ENCODE results near the gene GOLGA6B.
"Not testable (repeated sequence)": the region's sequence is repeated elsewhere in the genome, so short reads cannot be mapped to it uniquely, and the experiment has no call there.

Gene GOLGA6B

DNA sequence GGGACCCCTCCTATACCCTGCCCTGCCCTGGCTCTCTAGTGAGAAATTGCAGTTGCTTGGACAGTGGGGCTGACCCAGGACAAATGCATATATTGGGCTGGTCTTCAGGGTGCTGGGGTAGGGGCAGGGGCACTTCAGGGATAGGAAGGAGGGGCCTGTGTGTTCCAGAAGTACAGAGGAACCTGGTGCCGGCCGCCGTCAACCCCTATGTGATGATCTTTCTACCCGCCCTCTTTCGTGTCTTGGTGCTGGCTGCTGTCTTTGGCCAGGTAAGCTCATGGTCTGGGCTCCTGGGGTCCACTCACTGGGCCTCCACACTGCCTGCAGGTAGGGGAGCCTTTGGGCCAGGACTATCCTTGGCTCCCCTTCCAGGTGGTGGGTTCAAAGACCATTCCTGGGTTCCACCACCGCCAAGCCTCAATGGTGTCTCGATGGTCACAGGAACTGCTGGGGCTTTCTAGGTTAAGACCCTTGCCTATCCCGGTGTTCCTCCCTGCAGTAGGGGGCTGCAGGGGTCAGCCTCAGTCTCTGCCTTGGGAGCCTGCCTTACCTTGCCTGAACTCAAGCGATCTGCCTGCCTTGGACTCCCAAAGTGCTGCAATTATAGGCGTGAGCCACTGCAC, 5.8 kb upstream of the GOLGA6B start:
- POLR2A ChIA-PET; H3K4me3 ChIP-seq (ENCODE audit: low read depth, low read length); CTCF ChIA-PET; H3K4me1 ChIP-seq (ENCODE audit: control insufficient read depth, insufficient read depth, low read length); H3K27ac ChIP-seq (ENCODE audit: extremely low read depth, low read depth, low read length); H3K9me3 ChIP-seq (ENCODE audit: control insufficient read depth, insufficient read depth, low read depth, low read length); H3K36me3 ChIP-seq (ENCODE audit: control insufficient read depth in 2 of 2, insufficient read depth in 1 of 2, low read length in 2 of 2): not testable (repeated sequence)

DNA sequence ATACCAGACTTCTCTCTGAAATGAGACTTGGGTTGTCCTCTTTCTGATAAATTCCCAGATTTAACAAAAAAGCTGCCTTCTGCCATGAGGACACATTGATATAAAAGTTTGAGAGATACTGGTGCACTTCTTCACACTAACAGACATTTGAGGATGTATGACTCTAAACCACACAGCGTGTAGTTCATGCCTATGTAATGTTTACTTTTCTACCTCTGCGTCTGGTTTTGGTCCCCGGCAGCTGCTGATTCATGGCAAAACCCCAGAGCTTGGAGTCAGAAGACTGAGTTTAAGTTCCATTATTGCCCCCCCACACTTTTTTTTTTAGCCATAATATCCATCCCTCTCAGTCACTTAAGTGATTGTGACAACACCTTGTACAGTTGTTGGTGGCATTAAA, 1.5 kb downstream of the GOLGA6B start:
- H3K4me3 ChIP-seq (ENCODE audit: low read depth, low read length); H3K9me3 ChIP-seq (ENCODE audit: control insufficient read depth, insufficient read depth, low read depth, low read length); H3K27ac ChIP-seq (ENCODE audit: extremely low read depth, low read depth, low read length); CTCF ChIA-PET; H3K36me3 ChIP-seq (ENCODE audit: control insufficient read depth in 2 of 2, insufficient read depth in 1 of 2, low read length in 2 of 2); POLR2A ChIA-PET; H3K4me1 ChIP-seq (ENCODE audit: control insufficient read depth, insufficient read depth, low read length): not testable (repeated sequence)

DNA sequence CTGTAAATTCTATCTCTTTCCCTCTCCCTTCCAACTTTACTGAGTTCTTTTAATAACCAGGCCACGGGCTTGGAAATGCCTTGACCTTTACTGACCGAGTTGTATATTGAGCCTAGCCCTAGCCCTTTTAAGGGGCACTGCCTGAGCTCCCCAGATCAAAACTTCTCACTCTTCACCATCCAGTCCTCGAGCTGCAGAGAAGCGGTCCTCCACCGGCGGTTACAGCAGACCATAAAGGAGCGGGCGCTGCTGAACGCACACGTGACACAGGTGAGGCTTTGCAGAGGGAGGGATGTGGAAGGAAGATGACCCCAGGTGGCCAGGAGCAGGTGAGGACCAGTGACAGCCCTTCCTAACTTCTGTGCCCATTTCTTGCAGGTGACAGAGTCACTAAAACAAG, 6.6 kb downstream of the GOLGA6B start:
- H3K27ac ChIP-seq (ENCODE audit: extremely low read depth, low read depth, low read length); H3K4me1 ChIP-seq (ENCODE audit: control insufficient read depth, insufficient read depth, low read length); H3K36me3 ChIP-seq (ENCODE audit: control insufficient read depth in 2 of 2, insufficient read depth in 1 of 2, low read length in 2 of 2); H3K9me3 ChIP-seq (ENCODE audit: control insufficient read depth, insufficient read depth, low read depth, low read length); POLR2A ChIA-PET; H3K4me3 ChIP-seq (ENCODE audit: low read depth, low read length); CTCF ChIA-PET: not testable (repeated sequence)

DNA sequence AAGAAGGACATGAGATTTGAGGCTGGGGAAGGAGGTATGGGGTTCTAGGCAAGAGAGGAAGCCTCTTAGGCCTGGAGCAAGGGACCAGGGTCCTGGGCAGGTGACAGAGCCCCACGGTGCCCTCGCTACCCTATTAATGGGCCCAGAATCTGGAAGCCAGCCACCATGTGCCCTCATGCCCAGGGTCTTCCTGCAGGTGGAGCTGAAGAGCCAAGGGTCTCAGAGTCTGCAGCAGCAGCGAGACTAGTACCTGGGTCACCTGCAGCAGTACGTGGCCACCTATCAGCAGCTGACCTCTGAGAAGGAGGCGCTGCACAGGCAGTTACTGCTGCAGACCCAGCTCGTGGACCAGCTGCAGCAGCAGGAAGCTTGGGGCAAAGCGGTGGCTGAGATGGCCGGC, 9.4 kb downstream of the GOLGA6B start:
- H3K4me1 ChIP-seq (ENCODE audit: control insufficient read depth, insufficient read depth, low read length); POLR2A ChIA-PET; H3K27ac ChIP-seq (ENCODE audit: extremely low read depth, low read depth, low read length); CTCF ChIA-PET; H3K4me3 ChIP-seq (ENCODE audit: low read depth, low read length); H3K36me3 ChIP-seq (ENCODE audit: control insufficient read depth in 2 of 2, insufficient read depth in 1 of 2, low read length in 2 of 2); H3K9me3 ChIP-seq (ENCODE audit: control insufficient read depth, insufficient read depth, low read depth, low read length): not testable (repeated sequence)

DNA sequence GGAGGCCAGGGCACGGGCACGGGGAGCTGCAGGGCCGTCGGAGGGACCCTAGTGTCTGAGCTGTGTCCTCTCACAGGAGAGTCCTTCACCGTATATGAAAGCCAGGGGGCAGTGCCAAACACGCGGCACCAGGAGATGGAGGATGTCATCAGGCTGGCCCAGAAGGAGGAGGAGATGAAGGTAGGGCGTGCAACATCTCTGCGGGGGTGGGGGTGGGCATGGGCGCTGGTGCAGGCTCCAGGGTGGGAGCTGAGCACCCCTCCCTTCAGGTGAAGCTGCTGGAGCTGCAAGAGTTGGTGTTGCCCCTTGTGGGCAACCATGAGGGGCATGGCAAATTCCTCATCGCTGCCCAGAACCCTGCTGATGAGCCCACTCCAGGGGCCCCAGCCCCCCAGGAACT, 11.2 kb downstream of the GOLGA6B start:
- POLR2A ChIA-PET; CTCF ChIA-PET; H3K9me3 ChIP-seq (ENCODE audit: control insufficient read depth, insufficient read depth, low read depth, low read length); H3K36me3 ChIP-seq (ENCODE audit: control insufficient read depth in 2 of 2, insufficient read depth in 1 of 2, low read length in 2 of 2); H3K4me1 ChIP-seq (ENCODE audit: control insufficient read depth, insufficient read depth, low read length); H3K27ac ChIP-seq (ENCODE audit: extremely low read depth, low read depth, low read length); H3K4me3 ChIP-seq (ENCODE audit: low read depth, low read length): not testable (repeated sequence)

DNA sequence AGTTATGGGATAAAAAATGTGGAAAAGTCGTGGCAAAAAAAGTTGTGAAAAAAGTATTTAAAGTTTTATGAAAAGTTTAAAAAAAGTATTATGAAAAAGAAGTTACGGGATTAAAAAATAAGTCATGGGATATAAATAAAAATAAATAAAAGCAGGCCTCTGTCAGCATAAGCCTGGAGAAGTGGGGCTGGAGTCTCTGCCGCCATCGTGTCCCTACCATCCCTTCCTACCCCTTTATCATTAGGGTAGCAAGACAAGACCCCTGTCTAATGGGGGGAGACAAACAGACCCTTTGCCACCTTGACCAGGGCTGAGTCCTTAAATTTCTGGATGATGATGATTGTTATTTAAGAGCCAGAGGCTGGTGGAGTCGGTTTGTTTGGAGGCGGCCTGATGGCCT, 15.3 kb downstream of the GOLGA6B start:
- H3K36me3 ChIP-seq (ENCODE audit: control insufficient read depth in 2 of 2, insufficient read depth in 1 of 2, low read length in 2 of 2); H3K27ac ChIP-seq (ENCODE audit: extremely low read depth, low read depth, low read length); H3K4me1 ChIP-seq (ENCODE audit: control insufficient read depth, insufficient read depth, low read length); H3K9me3 ChIP-seq (ENCODE audit: control insufficient read depth, insufficient read depth, low read depth, low read length); H3K4me3 ChIP-seq (ENCODE audit: low read depth, low read length); CTCF ChIA-PET; POLR2A ChIA-PET: not testable (repeated sequence)

DNA sequence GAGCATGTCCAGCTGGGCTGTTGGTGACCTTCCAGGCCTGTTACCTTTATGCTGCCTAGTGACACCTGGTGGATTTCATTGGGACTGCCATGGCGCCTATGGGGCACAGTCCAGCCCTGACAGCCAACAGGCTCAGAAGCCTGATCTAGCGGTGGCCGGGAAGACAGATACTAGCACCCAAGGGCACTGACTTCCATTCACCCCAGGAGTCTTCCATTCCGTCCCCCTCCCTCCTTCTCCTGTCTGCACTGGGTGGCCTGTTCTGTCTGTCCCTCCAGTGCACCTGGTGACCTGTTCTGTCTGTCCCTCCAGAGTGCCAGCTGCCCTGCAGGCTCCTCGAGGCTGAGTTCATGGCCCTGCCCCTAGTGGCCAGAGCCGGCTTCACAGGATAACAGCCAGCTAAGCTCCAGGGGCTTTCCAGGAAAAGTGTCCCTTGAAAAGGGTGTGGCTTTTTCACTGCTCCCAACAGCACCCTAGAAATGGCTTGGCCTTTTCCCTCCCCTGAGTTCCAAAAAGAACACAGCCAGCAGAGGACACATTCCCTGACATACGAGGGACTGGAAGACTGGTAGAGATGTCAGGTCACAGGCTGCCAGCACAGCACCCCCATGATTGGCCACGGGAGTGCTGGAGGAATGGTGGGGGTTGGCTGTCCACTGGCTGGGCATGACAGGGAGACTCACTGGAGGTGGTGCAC, 16.3 kb downstream of the GOLGA6B start:
- POLR2A ChIA-PET = interaction anchor here (0.7 to 1.0 kb wide), 2 partner anchors 10 to 14 kb away, joined by 3 read pairs; no protein-coding TSS in a partner anchor
- H3K4me1 ChIP-seq (ENCODE audit: control insufficient read depth, insufficient read depth, low read length); H3K9me3 ChIP-seq (ENCODE audit: control insufficient read depth, insufficient read depth, low read depth, low read length); H3K27ac ChIP-seq (ENCODE audit: extremely low read depth, low read depth, low read length); H3K36me3 ChIP-seq (ENCODE audit: control insufficient read depth in 2 of 2, insufficient read depth in 1 of 2, low read length in 2 of 2): not testable (repeated sequence)
- H3K4me3 ChIP-seq (ENCODE audit: low read depth, low read length) = peak overlapping the region; percentile 41
- CTCF ChIA-PET = interaction anchor here (0.5 to 4.8 kb wide), 30 partner anchors 11 to 1489 kb away, joined by 3 to 41 read pairs (median 4); partner anchors contain the start of genes BBS4 and HIGD2B
- TF ChIP-seq ZNF394 (tag by site-specific recombination; IDR thresholded peaks at IDR 0.05; ENCODE audit: borderline replicate concordance) (peak; percentile 25; the same call in 1 of the 2 replicates), SP7 (tag by site-specific recombination; IDR thresholded peaks at IDR 0.05) (peak; percentile 40), ZBTB48 (tag by site-specific recombination; IDR thresholded peaks at IDR 0.05) (peak; percentile 87), ZBTB8A (tag by site-specific recombination; IDR thresholded peaks at IDR 0.05) (peak; percentile 54), ZNF324 (tag by site-specific recombination; IDR thresholded peaks at IDR 0.05) (peak; percentile 57; the same call in 1 of the 2 replicates), SCRT2 (tag by site-specific recombination; IDR thresholded peaks at IDR 0.05) (peak; percentile 81), ZNF2 (tag by site-specific recombination; IDR thresholded peaks at IDR 0.05) (peak; percentile 69; the same call in 1 of the 2 replicates), ZXDB (tag by site-specific recombination; IDR thresholded peaks at IDR 0.05) (peak; percentile 66; the same call in 1 of the 2 replicates), ZNF335 (tag by site-specific recombination; conservative IDR thresholded peaks at IDR 0.05) (peak; percentile 55)
- TF ChIP-seq, protein P1, sequence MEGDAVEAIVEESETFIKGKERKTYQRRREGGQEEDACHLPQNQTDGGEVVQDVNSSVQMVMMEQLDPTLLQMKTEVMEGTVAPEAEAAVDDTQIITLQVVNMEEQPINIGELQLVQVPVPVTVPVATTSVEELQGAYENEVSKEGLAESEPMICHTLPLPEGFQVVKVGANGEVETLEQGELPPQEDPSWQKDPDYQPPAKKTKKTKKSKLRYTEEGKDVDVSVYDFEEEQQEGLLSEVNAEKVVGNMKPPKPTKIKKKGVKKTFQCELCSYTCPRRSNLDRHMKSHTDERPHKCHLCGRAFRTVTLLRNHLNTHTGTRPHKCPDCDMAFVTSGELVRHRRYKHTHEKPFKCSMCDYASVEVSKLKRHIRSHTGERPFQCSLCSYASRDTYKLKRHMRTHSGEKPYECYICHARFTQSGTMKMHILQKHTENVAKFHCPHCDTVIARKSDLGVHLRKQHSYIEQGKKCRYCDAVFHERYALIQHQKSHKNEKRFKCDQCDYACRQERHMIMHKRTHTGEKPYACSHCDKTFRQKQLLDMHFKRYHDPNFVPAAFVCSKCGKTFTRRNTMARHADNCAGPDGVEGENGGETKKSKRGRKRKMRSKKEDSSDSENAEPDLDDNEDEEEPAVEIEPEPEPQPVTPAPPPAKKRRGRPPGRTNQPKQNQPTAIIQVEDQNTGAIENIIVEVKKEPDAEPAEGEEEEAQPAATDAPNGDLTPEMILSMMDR (tag by site-specific recombination; IDR thresholded peaks at IDR 0.05) = peak; percentile 79
- TF ChIP-seq, protein P2, sequence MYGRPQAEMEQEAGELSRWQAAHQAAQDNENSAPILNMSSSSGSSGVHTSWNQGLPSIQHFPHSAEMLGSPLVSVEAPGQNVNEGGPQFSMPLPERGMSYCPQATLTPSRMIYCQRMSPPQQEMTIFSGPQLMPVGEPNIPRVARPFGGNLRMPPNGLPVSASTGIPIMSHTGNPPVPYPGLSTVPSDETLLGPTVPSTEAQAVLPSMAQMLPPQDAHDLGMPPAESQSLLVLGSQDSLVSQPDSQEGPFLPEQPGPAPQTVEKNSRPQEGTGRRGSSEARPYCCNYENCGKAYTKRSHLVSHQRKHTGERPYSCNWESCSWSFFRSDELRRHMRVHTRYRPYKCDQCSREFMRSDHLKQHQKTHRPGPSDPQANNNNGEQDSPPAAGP (tag by site-specific recombination; IDR thresholded peaks at IDR 0.05) = 0 out of 2 replicates have a peak, but pooled peaks have one; percentile 25
- TF ChIP-seq, protein P3, sequence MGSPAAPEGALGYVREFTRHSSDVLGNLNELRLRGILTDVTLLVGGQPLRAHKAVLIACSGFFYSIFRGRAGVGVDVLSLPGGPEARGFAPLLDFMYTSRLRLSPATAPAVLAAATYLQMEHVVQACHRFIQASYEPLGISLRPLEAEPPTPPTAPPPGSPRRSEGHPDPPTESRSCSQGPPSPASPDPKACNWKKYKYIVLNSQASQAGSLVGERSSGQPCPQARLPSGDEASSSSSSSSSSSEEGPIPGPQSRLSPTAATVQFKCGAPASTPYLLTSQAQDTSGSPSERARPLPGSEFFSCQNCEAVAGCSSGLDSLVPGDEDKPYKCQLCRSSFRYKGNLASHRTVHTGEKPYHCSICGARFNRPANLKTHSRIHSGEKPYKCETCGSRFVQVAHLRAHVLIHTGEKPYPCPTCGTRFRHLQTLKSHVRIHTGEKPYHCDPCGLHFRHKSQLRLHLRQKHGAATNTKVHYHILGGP (tag by site-specific recombination; IDR thresholded peaks at IDR 0.05) = peak; percentile 97

Data from HEK293 (cell line).